Right lobe of liver (tissue), 4 donors: ENCODE results near the gene PLXNA3.
A peak's percentile ranks its signal among the peaks of the same experiment; 100 is the strongest.

ENCODE experiments used
- POLR2A ChIP-seq: fragments of 450-650 bp; IDR thresholded peaks from one replicate; pipeline ENCODE4 v1.6.1; 2017; ENCODE audit warnings: antibody characterized with exemption, mild to moderate bottlenecking
- TF ChIP-seq, protein P1 (sequence below), 4 donors: fragments of 200-600 bp in 3 of 4; fragments of 450-650 bp in 1 of 4; IDR thresholded peaks; one replicate each; pipeline versions ENCODE4 v1.5.1 to v1.8.0; 2016 to 2022; ENCODE audit warnings: antibody characterized with exemption in 4 of 4, mild to moderate bottlenecking in 2 of 4
- donor health status: DM: no; HTN: no; CAD: no.
- donor health status: DM: no; HTN: no; CAD: no.
- donor health status: DM: no; HTN: yes; CAD: no.

DNA sequence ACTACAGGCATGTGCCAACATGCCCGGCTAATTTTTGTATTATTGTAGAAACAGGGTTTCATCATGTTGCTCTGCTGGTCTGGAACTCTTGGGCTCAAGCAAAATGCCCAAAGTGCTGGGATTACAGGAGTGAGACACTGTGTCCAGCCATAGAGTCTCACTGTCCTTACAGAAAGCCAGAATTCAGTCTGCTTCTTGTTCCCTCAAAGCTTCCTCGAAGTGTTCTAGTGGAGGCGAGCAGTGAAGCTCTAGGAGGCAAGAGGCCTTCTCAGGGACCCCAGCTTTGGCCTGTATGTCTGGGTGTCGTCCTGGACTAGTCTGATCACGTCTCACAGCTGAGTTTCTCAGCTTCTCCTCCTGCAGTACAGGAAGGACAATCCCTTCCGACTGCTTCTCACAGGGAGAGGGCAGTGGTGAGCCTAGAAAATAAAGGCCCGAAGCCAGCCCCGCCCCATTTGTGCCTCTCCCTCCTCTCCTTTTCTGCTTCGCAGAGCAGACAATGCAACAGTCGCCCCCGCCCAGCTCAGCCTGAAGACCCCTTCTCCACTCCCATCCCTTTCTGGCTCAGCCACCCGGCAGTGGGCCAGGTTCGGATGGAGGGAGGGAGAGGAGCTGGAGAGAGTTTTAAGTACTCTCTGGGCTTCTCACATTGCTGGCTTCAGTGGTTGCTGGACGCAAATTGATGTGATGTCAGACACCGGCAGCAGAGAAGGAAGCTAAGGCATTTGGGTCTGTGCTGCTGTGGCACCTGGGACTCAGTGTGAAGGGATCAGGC, 69.0 kb downstream of the PLXNA3 start:
- TF ChIP-seq, protein P1, sequence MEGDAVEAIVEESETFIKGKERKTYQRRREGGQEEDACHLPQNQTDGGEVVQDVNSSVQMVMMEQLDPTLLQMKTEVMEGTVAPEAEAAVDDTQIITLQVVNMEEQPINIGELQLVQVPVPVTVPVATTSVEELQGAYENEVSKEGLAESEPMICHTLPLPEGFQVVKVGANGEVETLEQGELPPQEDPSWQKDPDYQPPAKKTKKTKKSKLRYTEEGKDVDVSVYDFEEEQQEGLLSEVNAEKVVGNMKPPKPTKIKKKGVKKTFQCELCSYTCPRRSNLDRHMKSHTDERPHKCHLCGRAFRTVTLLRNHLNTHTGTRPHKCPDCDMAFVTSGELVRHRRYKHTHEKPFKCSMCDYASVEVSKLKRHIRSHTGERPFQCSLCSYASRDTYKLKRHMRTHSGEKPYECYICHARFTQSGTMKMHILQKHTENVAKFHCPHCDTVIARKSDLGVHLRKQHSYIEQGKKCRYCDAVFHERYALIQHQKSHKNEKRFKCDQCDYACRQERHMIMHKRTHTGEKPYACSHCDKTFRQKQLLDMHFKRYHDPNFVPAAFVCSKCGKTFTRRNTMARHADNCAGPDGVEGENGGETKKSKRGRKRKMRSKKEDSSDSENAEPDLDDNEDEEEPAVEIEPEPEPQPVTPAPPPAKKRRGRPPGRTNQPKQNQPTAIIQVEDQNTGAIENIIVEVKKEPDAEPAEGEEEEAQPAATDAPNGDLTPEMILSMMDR (IDR thresholded peaks at IDR 0.05), result peak; percentile 36 to 50 (median 44)
- no peak for TF ChIP-seq POLR2A
